ENCODE data around the gene NUDT3. TPM values are rescaled to one million over a fixed set of nuclear protein-coding genes. Genes with fewer than 3 reads are reported as not detected.
A peak's percentile ranks its signal among the peaks of the same experiment; 100 is the strongest.

NUDT3 gene
- total and polyA plus RNA-seq, 7 donors = 10.6 to 70.5 (median 33.3) TPM

GRCh38 chr6:34321821-34322220 is 70.6 kb downstream of the NUDT3 start:
- H3K4me3 ChIP-seq = no peak overlapping the region
- ATAC-seq (no peak), DNase-seq (no peak)
- H3K9me3 ChIP-seq = no peaks in the 10 kb centered on the region
- intact Hi-C loops (cut with DNase I) = no loop called here
- H3K27ac ChIP-seq = peak overlapping the region; percentile 25
- no peaks in the 10 kb centered on the region for H3K27me3 ChIP-seq (ENCODE audit: insufficient read depth in 3 of 3, low read length in 2 of 3)
- TF ChIP-seq CTCF (IDR thresholded peaks at IDR 0.05) = no peak
- H3K36me3 ChIP-seq (ENCODE audit: insufficient read depth in 1 of 2, low read depth in 1 of 2) = no peaks in the 10 kb centered on the region
- 78 to 85% (median 85%) methylated on average over 5 of the region's 5 CpGs for WGBS, 3 donors
- peaks cover 46% of the 10 kb centered on the region for H3K4me1 ChIP-seq

GRCh38 chr6:34319471-34319885 is 73.0 kb downstream of the NUDT3 start:
- H3K4me3 ChIP-seq = no peak overlapping the region
- no peak for TF ChIP-seq CTCF (IDR thresholded peaks at IDR 0.05)
- no peaks in the 10 kb centered on the region for H3K36me3 ChIP-seq (ENCODE audit: insufficient read depth in 1 of 2, low read depth in 1 of 2)
- intact Hi-C loops (cut with DNase I) = loop anchor here in 1 of 2 donors (5.0 kb wide), 1 partner anchor 63 kb away; no protein-coding TSS in a partner anchor
- no peaks in the 10 kb centered on the region for H3K27me3 ChIP-seq (ENCODE audit: insufficient read depth in 3 of 3, low read length in 2 of 3)
- DNase-seq (no peak), ATAC-seq (peak in 1 of 4 donors; percentile 19)
- H3K9me3 ChIP-seq = no peaks in the 10 kb centered on the region
- H3K4me1 ChIP-seq = peaks cover 50% of the 10 kb centered on the region
- WGBS, 3 donors = 84 to 92% (median 86%) methylated on average over 4 of the region's 4 CpGs
- peak overlapping the region; percentile 48 for H3K27ac ChIP-seq

- Histone ChIP-seq H3K27ac (peak overlapping the region; percentile 48), H3K9me3 (no peaks in the 10 kb centered on the region), H3K4me1 (peaks cover 47% of the 10 kb centered on the region), H3K4me3 (no peak overlapping the region), H3K27me3 (ENCODE audit: insufficient read depth in 3 of 3, low read length in 2 of 3) (no peaks in the 10 kb centered on the region), H3K36me3 (ENCODE audit: insufficient read depth in 1 of 2, low read depth in 1 of 2) (no peaks in the 10 kb centered on the region)
- TF ChIP-seq CTCF (IDR thresholded peaks at IDR 0.05) = no peak
- intact Hi-C loops (cut with DNase I) = loop anchor here in 1 of 2 donors (5.0 kb wide), 1 partner anchor 64 kb away; no protein-coding TSS in a partner anchor
- 75 to 79% (median 79%) methylated on average over 4 of the region's 4 CpGs for whole genome bisulfite sequencing, 3 donors
- DNase-seq (no peak), ATAC-seq (no peak)
These were observed 73.7 kb downstream of the NUDT3 start for GRCh38 chr6:34318499-34319470.

- 54 to 68% (median 62%) methylated on average over 3 of the region's 3 CpGs for WGBS, 3 donors
- Histone ChIP-seq H3K27ac (peak overlapping the region; percentile 44), H3K4me1 (peaks cover 47% of the 10 kb centered on the region), H3K4me3 (no peak overlapping the region), H3K36me3 (ENCODE audit: insufficient read depth in 1 of 2, low read depth in 1 of 2) (no peaks in the 10 kb centered on the region), H3K27me3 (ENCODE audit: insufficient read depth in 3 of 3, low read length in 2 of 3) (no peaks in the 10 kb centered on the region), H3K9me3 (no peaks in the 10 kb centered on the region)
- intact Hi-C loops (cut with DNase I) = loop anchor here in 1 of 2 donors (5.0 kb wide), 1 partner anchor 64 kb away; no protein-coding TSS in a partner anchor
- no peak for TF ChIP-seq CTCF (IDR thresholded peaks at IDR 0.05)
- no peak for DNase-seq
- no peak for ATAC-seq
These were observed 74.5 kb downstream of the NUDT3 start for GRCh38 chr6:34317882-34318498.

All from psoas muscle (tissue), 8 donors.